GM12891 (cell line): ENCODE measurements around the gene LRRC27.

Experiments
- DNase-seq: peaks from one replicate; pipeline ENCODE4 v3.0.0; 2011; ENCODE audit warnings: low spot score; ENCODE audit not compliant: insufficient read length
- FAIRE-seq: peaks from 2 replicates; lab custom pipeline; 2011; peaks lifted over from hg19 to GRCh38; lab: Jason Lieb, UNC
- PAX5 ChIP-seq: IDR thresholded peaks from 2 replicates; pipeline ENCODE4 v1.6.1; 2011; ENCODE audit warnings: low read length, moderate library complexity, mild to moderate bottlenecking; ENCODE audit not compliant: insufficient read depth, severe bottlenecking
- POLR2A ChIP-seq: IDR thresholded peaks from 2 replicates; pipeline ENCODE4 v1.6.1; 2011; ENCODE audit warnings: low read depth, low read length, control low read depth
- POLR2AphosphoS5 ChIP-seq: IDR thresholded peaks from 2 replicates; pipeline ENCODE4 v1.6.1; 2011; ENCODE audit warnings: low read depth, low read length, control low read depth
- POU2F2 ChIP-seq: IDR thresholded peaks from 2 replicates; pipeline ENCODE4 v1.6.1; 2011; ENCODE audit warnings: low read depth, mild to moderate bottlenecking, control low read depth, low read length, moderate library complexity
- SPI1 ChIP-seq: IDR thresholded peaks from 2 replicates; pipeline ENCODE4 v1.6.1; 2011; ENCODE audit warnings: low read depth, low read length, control low read depth
- TAF1 ChIP-seq: IDR thresholded peaks from 2 replicates; pipeline ENCODE4 v1.6.1; 2011; ENCODE audit warnings: low read depth, low read length, control low read depth

The LRRC27 gene

DNA sequence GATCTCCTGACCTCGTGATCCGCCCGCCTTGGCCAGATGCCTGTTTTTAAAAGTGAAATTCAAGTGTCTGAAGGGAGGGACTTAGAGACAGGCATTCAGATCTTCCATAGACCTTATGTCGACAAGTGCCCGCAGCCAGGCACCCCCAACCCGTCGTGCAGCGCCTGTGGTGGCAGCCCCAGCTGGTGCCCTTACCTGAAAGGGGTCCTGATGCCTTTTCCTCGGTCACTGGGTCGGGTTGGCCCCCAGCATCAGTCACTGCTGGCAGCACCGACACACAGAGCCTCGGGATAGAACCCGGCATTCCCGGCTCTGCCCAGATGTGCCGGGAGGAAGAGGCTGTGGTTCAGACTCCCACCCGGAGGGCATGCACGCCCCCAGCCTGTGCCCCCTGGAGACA, 23.3 kb downstream of the LRRC27 start:
- DNase-seq (no peak), FAIRE-seq (no peak)
- TF ChIP-seq SPI1: no peak
- no peak for TF ChIP-seq POLR2AphosphoS5
- no peak for TF ChIP-seq POLR2A
- no peak for TF ChIP-seq PAX5
- no peak for TF ChIP-seq TAF1
- no peak for TF ChIP-seq POU2F2

GRCh38 chr10:132355754-132356153, 23.8 kb downstream of the LRRC27 start:
- FAIRE-seq (no peak), DNase-seq (no peak)
- TF ChIP-seq SPI1 (no peak), TAF1 (no peak), POLR2A (no peak), POLR2AphosphoS5 (no peak), PAX5 (no peak), POU2F2 (no peak)

GRCh38 chr10:132356621-132357195, 24.7 kb downstream of the LRRC27 start:
- DNase-seq: no peak
- TF ChIP-seq TAF1 (no peak), PAX5 (no peak), SPI1 (no peak), POLR2AphosphoS5 (no peak), POU2F2 (no peak), POLR2A (no peak)
- no peak for FAIRE-seq

GRCh38 chr10:132357286-132358058, 25.5 kb downstream of the LRRC27 start:
- no peak for TF ChIP-seq PAX5
- no peak for TF ChIP-seq POLR2A
- TF ChIP-seq SPI1: no peak
- TF ChIP-seq POU2F2: no peak
- no peak for TF ChIP-seq TAF1
- TF ChIP-seq POLR2AphosphoS5: no peak
- DNase-seq (no peak), FAIRE-seq (no peak)

GRCh38 chr10:132359305-132360040, 27.5 kb downstream of the LRRC27 start:
- TF ChIP-seq SPI1 (no peak), POLR2AphosphoS5 (no peak), TAF1 (no peak)
- no peak for FAIRE-seq

DNA sequence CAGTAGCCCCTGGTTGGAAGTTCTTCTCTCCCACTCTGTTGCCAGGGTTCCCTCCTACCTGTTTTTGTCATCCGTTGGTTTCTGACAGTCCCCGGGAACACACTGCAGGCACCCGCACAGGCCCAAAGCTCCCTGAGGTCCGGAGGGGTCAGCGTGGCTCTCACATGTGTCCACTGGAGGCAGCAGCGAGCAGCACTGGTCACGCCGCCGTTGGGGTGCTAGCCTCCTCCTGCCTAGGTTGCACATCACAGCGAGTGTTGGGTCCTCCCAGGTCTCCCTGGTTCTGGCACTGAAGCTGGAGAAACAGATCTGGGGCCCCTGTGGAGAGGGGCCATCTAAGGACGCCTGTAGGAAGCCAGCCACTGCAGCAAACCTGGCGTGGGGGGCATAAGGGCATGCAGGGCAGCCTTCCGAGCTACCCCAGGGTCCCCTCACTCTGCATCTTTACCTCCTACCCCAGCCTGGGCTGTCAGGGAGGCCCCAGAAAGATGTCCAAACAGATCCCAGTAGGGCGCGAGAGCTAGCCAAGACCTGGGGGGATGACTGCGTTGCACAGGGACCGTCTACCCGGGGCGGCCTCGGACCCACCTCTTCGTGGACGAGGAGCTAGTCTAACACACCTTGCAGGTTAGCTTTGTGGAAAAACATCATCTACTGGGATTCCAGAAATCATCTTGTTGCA, 28.9 kb downstream of the LRRC27 start:
- FAIRE-seq (no peak), DNase-seq (peak; percentile 57)
- TF ChIP-seq POU2F2 (no peak), SPI1 (no peak), POLR2A (no peak)

More at GRCh38 chr10:132359305-132360040, 27.5 kb downstream of the LRRC27 start:
- DNase-seq: no peak

- TF ChIP-seq POLR2AphosphoS5 (no peak), POU2F2 (no peak)
- FAIRE-seq: no peak
- no peak for DNase-seq
These were observed 29.6 kb downstream of the LRRC27 start for GRCh38 chr10:132361581-132362101.

DNA sequence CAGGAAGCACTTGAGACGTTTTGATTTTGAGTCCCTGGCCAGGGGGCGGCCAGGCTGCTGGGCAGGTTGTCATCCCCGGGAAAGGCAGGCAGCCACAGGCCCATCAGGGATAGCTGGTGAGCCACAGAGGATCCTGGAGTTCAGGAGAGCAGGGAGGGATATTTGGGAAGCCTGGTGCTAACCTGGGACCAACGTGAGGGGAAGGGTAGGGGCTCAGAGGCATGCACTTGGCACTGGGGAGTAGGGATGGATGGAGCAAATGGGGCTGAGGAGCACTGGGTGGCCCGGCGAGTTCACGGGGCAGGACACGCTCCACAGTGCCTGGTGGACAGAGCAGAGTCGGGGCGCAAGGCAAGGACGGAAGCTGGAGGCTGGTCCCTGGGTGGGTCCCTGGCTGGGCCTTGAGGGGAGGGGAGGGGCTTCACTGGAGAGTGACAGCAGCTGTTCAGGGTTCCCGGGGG, 30.2 kb downstream of the LRRC27 start:
- DNase-seq (no peak), FAIRE-seq (no peak)
- no peak for TF ChIP-seq POLR2AphosphoS5
- no peak for TF ChIP-seq POU2F2
- no peak for TF ChIP-seq POLR2A
- TF ChIP-seq PAX5: no peak
- no peak for TF ChIP-seq SPI1
- TF ChIP-seq TAF1: no peak

GRCh38 chr10:132363376-132363775, 31.4 kb downstream of the LRRC27 start:
- no peak for TF ChIP-seq POLR2A
- no peak for TF ChIP-seq TAF1
- TF ChIP-seq POLR2AphosphoS5: no peak
- no peak for TF ChIP-seq SPI1
- TF ChIP-seq POU2F2: no peak
- TF ChIP-seq PAX5: no peak
- DNase-seq: no peak
- no peak for FAIRE-seq

DNA sequence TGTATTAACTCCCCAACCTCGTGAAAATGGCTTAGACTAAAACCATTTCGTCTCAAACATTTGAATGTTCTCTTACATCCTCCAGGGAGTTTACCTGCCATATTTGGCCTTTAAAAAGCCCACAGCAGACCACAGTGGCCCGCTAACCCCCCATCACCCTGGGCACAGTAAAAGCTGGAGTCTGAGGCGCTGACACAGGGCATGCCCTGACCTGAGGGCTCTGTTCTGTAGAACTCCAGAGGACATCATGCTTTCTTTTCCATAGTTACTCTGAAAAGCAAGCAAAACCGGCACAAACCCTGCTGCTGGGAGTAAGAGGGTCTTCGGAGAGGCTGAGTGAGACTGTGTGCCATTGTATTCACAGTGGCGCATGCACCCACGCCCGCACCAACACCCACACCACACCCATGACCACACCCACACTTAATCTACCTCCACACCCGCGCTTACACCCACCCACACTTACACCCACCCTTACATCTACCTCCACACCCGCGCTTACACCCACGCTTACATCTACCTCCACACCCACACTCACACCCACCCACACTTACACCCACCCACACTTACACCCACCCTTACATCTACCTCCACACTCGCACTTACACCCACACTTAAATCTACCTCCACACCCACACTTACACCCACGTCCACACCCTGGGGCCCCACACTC, 32.1 kb downstream of the LRRC27 start:
- FAIRE-seq: peak; percentile 100
- TF ChIP-seq PAX5: no peak
- TF ChIP-seq POLR2A: no peak
- TF ChIP-seq POU2F2: no peak
- TF ChIP-seq TAF1: no peak
- TF ChIP-seq SPI1: no peak
- no peak for TF ChIP-seq POLR2AphosphoS5

More for the DNA sequence above, 32.1 kb downstream of the LRRC27 start:
- DNase-seq: no peak
